ENCODE data around the gene CHCHD4. TPM values are rescaled to one million over a fixed set of nuclear protein-coding genes. Genes with fewer than 3 reads are reported as not detected.

CHCHD4 gene
- total RNA-seq, 4 donors from 2014 or later: 21.2 to 27.0 (median 24.3) TPM

DNA sequence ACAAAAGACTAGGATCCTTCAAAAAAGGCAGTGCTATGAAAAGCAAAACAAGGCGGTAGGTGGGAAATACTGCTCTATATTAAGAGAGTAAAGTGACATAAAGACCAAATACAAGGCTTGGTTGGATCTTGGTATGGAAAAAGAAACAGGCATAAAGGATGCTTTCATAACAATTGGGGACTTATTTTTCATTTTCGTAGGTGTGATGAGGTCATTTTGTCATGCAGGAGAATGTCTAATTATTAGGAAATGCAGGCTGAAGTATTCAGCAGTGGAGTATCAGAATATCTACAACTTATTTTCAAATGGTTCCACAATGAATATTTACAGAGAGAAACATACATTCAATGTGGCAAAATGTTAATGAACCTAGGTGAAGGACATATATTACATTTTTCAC lies 44.8 kb upstream of the CHCHD4 start:
- H3K27ac ChIP-seq (replicated peaks in 1 of 4): no peak overlapping the region
- no peak overlapping the region for H3K4me3 ChIP-seq
- intact Hi-C loops (cut with DNase I): no loop called here
- DNase-seq (ENCODE audit: extremely low spot score): no peak
- H3K9me3 ChIP-seq: no peaks in the 10 kb centered on the region
- no peaks in the 10 kb centered on the region for H3K27me3 ChIP-seq
- TF ChIP-seq, protein P1, sequence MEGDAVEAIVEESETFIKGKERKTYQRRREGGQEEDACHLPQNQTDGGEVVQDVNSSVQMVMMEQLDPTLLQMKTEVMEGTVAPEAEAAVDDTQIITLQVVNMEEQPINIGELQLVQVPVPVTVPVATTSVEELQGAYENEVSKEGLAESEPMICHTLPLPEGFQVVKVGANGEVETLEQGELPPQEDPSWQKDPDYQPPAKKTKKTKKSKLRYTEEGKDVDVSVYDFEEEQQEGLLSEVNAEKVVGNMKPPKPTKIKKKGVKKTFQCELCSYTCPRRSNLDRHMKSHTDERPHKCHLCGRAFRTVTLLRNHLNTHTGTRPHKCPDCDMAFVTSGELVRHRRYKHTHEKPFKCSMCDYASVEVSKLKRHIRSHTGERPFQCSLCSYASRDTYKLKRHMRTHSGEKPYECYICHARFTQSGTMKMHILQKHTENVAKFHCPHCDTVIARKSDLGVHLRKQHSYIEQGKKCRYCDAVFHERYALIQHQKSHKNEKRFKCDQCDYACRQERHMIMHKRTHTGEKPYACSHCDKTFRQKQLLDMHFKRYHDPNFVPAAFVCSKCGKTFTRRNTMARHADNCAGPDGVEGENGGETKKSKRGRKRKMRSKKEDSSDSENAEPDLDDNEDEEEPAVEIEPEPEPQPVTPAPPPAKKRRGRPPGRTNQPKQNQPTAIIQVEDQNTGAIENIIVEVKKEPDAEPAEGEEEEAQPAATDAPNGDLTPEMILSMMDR (IDR thresholded peaks at IDR 0.05): no peak
- TF ChIP-seq POLR2A (IDR thresholded peaks at IDR 0.05; ENCODE audit: low read depth): no peak
- 90% methylated on average over 2 of the region's 2 CpGs for WGBS
- H3K4me1 ChIP-seq: peaks cover 0 to under 1% (median 0%) of the 10 kb centered on the region in 4 donors
- H3K36me3 ChIP-seq: peaks cover 68 to 85% (median 83%) of the 10 kb centered on the region in 4 donors

DNA sequence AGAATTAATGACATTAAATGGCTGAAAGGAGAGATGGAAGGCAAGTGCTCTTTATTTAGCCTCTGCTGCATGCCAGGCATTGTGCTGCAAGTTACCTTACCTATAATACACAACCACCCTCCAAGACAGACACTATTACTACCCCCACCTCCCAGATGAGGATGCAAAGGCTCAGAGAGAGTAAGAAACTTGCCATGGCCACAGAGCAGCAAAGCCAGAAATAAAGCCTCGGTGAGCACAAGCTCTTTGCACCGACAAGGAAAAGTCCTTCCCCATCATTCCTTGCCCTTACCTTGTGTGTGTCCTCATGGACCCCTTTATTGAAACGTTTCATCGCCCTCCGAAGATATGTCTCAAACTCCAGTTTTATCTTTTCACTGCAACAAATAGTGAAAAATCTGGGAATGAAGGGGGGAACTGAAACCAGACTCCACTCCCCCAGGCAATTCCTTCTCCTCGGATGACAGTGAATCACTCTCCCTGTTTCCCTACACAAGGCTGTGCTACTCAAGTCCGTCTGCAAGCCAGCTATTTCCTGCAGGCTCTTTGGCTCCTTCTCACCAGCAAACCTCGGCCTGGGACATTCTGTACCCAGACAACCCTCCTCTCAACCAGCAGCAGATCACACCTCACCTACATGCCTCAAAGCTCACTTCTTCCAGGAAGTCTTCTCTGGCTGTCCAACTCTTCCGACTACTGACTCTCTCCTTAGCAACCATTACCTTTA lies 42.4 kb upstream of the CHCHD4 start:
- Histone ChIP-seq H3K9me3 (peaks cover 0 to 3% (median 1%) of the 10 kb centered on the region in 4 donors), H3K4me3 (no peak overlapping the region), H3K27me3 (no peaks in the 10 kb centered on the region), H3K4me1 (no peaks in the 10 kb centered on the region), H3K36me3 (peaks cover 79 to 100% (median 99%) of the 10 kb centered on the region in 4 donors), H3K27ac (replicated peaks in 1 of 4) (no peak overlapping the region)
- no peak for DNase-seq (ENCODE audit: extremely low spot score)
- TF ChIP-seq POLR2A (IDR thresholded peaks at IDR 0.05; ENCODE audit: low read depth): no peak
- TF ChIP-seq POLR2AphosphoS5 (IDR thresholded peaks at IDR 0.05): no peak
- TF ChIP-seq, protein P1 (IDR thresholded peaks at IDR 0.05): no peak
- TF ChIP-seq EP300 (IDR thresholded peaks at IDR 0.05): no peak
- 85% methylated on average over 9 of the region's 9 CpGs for WGBS
- intact Hi-C loops (cut with DNase I): no loop called here

DNA sequence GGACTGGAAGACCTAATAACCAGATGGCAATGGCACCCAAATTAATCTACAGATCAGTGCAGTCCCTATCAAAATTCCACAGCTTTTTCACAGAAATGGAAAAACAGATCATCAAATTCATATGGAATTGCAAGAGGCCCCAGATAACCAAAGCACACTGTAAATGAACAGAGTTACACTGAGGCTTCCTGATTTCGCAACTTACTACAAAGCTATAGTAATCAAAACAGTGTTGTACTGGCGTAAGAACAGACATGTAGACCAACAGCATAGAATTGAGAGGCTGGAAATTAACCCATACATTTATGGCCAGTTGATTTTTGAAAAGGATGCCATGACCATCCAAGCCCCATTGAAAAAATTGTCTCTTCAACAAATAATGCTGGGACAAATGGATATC lies 37.5 kb upstream of the CHCHD4 start:
- H3K4me3 ChIP-seq: no peak overlapping the region
- 97% methylated on average over 2 of the region's 2 CpGs for WGBS
- no peak for TF ChIP-seq POLR2AphosphoS5 (IDR thresholded peaks at IDR 0.05)
- TF ChIP-seq, protein P1 (IDR thresholded peaks at IDR 0.05): no peak
- H3K9me3 ChIP-seq: peaks cover 0 to 16% (median 7%) of the 10 kb centered on the region in 4 donors
- no peak overlapping the region for H3K27ac ChIP-seq (replicated peaks in 1 of 4)
- no peak for DNase-seq (ENCODE audit: extremely low spot score)
- intact Hi-C loops (cut with DNase I): no loop called here
- peaks cover 86 to 100% (median 97%) of the 10 kb centered on the region in 4 donors for H3K36me3 ChIP-seq
- H3K27me3 ChIP-seq: no peaks in the 10 kb centered on the region
- H3K4me1 ChIP-seq: no peaks in the 10 kb centered on the region

DNA sequence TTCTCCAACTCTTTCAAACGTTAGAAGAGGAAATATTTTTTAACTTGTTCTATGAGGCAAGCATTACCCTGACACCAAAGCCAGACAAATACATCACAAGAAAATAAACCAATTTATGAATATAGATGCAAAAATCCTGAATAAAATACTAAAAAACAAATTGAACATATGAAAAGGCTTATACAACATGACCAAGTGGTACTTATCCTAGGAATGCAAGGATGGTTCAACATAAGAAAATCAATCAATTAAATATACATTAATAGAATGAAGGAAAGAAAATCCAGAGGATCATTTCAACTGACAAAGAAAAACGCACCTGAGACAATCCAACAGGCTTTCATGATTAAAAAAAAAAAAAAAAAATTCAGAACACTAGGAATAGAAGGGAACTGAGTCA lies 36.6 kb upstream of the CHCHD4 start:
- Histone ChIP-seq H3K9me3 (peaks cover 0 to 16% (median 7%) of the 10 kb centered on the region in 4 donors), H3K36me3 (peaks cover 86 to 100% (median 97%) of the 10 kb centered on the region in 4 donors), H3K4me3 (no peak overlapping the region), H3K4me1 (no peaks in the 10 kb centered on the region), H3K27me3 (no peaks in the 10 kb centered on the region), H3K27ac (replicated peaks in 1 of 4) (no peak overlapping the region)
- TF ChIP-seq POLR2AphosphoS5 (IDR thresholded peaks at IDR 0.05) (no peak), EP300 (IDR thresholded peaks at IDR 0.05) (no peak), POLR2A (IDR thresholded peaks at IDR 0.05; ENCODE audit: low read depth) (no peak)
- TF ChIP-seq, protein P1 (IDR thresholded peaks at IDR 0.05): no peak
- DNase-seq (ENCODE audit: extremely low spot score): no peak
- WGBS: 91% methylated on average over 2 of the region's 2 CpGs
- intact Hi-C loops (cut with DNase I): no loop called here

DNA sequence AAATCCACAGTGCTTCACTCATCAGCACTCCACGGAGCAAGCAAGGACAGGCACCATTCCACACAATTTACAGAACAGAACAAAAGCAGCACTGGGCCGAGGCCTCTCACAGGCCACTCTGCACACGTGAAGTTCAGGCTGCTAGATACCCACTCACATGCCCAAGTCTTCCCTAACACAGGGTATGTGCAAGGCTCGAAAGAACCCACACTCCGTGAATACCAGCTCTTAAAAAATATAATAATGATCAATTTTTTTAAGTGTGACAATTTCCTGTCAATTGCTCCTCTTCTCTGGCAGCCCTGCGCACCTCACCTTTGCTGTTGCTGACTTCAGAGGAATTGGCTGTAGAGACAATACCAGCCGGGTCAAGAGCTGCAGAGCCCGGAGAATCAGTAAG lies 34.8 kb upstream of the CHCHD4 start:
- Histone ChIP-seq H3K36me3 (peaks cover 71 to 97% (median 87%) of the 10 kb centered on the region in 4 donors), H3K4me1 (no peaks in the 10 kb centered on the region), H3K27me3 (no peaks in the 10 kb centered on the region), H3K4me3 (no peak overlapping the region), H3K27ac (replicated peaks in 1 of 4) (no peak overlapping the region), H3K9me3 (peaks cover 0 to 16% (median 7%) of the 10 kb centered on the region in 4 donors)
- WGBS: 98% methylated on average over 8 of the region's 8 CpGs
- TF ChIP-seq POLR2A (IDR thresholded peaks at IDR 0.05; ENCODE audit: low read depth): no peak
- TF ChIP-seq EP300 (IDR thresholded peaks at IDR 0.05): no peak
- no peak for TF ChIP-seq POLR2AphosphoS5 (IDR thresholded peaks at IDR 0.05)
- TF ChIP-seq, protein P1 (IDR thresholded peaks at IDR 0.05): no peak
- intact Hi-C loops (cut with DNase I): no loop called here
- DNase-seq (ENCODE audit: extremely low spot score): peak; percentile 82
